Measurements from ENCODE around the gene CYFIP1. TPM values are rescaled to one million over a fixed set of nuclear protein-coding genes. Genes with fewer than 3 reads are reported as not detected.

CYFIP1 gene
- total and polyA plus RNA-seq, 10 of the 15 experiments (the other 5 are each of a cell fraction or from before 2014, with no cell fraction given): 3.5 to 46.2 (median 28.3) TPM

DNA sequence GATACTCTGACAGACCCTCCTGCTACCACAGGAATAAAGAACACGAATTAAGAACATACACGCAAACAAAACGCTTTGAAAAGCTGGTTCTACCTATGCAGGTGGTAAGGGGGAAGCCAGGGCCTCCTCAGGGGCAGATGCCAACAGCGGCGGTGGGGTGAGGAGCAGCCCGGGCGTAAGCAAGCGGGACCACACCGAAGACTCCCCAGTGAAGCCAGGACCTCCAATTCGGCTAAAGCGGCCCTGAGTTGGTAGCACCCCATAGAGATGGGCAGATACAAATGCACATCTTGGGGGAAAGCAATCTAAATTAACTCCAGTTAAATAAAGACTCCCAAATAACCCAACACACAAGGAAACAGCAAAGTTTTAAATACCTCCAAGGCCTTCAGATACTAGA, 109.3 kb downstream of the CYFIP1 start (continued):
- TF ChIP-seq MYB (IDR thresholded peaks at IDR 0.05; ENCODE audit: borderline replicate concordance, low read depth, low read length) (no peak), MTA2 (IDR thresholded peaks at IDR 0.05; ENCODE audit: low read depth) (no peak), HDAC2 (IDR thresholded peaks at IDR 0.05) (no peak), NFXL1 (IDR thresholded peaks at IDR 0.05; ENCODE audit: borderline replicate concordance) (no peak), POLR2A (IDR thresholded peaks at IDR 0.05; ENCODE audit: low read depth, low read length) (no peak), HDAC6 (IDR thresholded peaks at IDR 0.05; ENCODE audit: unreplicated experiment) (no peak)

DNA sequence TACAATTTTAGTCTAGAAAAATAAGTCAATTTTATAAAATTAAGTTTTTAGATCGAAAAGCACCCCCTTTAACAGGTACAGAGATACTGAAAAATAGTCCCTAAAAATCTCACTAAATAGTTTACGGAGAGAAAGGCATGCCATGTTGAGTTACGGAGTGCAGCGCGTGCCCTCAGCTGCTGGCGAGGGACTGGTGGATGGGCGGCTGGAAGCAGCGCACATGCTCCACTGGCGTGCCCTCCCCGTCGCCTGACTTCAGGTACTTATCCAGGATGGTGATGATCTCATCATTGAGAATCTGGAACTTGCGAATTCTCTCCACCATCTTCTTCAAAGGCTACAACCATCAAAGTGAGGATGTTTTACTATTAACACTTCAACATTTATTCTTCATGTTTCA, 110.3 kb downstream of the CYFIP1 start:
- ChIA-PET SMC1A (ENCODE audit: uncharacterized antibody, unreplicated experiment) (interaction anchor here (1.5 kb wide), 1 partner anchor 68 kb away, joined by 4 read pairs; no protein-coding TSS in a partner anchor), RAD21 (ENCODE audit: unreplicated experiment) (no interaction called here), CTCF (no interaction called here), POLR2A (interaction anchor here (1.0 kb wide), 1 partner anchor 30 kb away, joined by 5 read pairs; no protein-coding TSS in a partner anchor)
- FAIRE-seq (no peak), ATAC-seq (no peak), DNase-seq (ENCODE audit: low read depth, low spot score) (no peak)
- no peak overlapping the region for H3K4me2 ChIP-seq (ENCODE audit: control insufficient read depth, insufficient read depth)
- no peak overlapping the region for H3K4me3 ChIP-seq
- no peaks in the 10 kb centered on the region for H3K9me3 ChIP-seq (replicated peaks; ENCODE audit: control insufficient read depth, insufficient read depth, low read length)
- in situ Hi-C loops (cut with MboI) (no loop called here), intact Hi-C loops (cut with micrococcal nuclease; ENCODE audit: unreplicated experiment) (no loop called here)
- peak; percentile 54; the same call in 1 of the 2 replicates for TF ChIP-seq POLR2A (IDR thresholded peaks at IDR 0.05; ENCODE audit: low read depth, low read length)
- TF ChIP-seq MEF2A (IDR thresholded peaks at IDR 0.05; ENCODE audit: insufficient read depth, low read depth, low read length): no peak
- BruUV-seq (replicated peaks): no TSS peak
- no peaks in the 10 kb centered on the region for H3K27me3 ChIP-seq (replicated peaks in 1 of 2; ENCODE audit: control insufficient read depth in 2 of 2, insufficient read depth in 2 of 2, low read length in 1 of 2)
- H3K79me2 ChIP-seq (ENCODE audit: control insufficient read depth, insufficient read depth, low read length): no peaks in the 10 kb centered on the region
- WGBS (ENCODE audit: insufficient coverage, insufficient replicate concordance, low lambda C conversion rate, missing lambda C conversion rate): 97% methylated on average over 12 of the region's 12 CpGs
- H3K9ac ChIP-seq (ENCODE audit: control insufficient read depth, insufficient read depth, low read length): no peak overlapping the region
- no peak overlapping the region for H3K27ac ChIP-seq (ENCODE audit: control insufficient read depth, insufficient read depth)
- peaks cover 12 to 53% of the 10 kb centered on the region in 2 experiments for H3K36me3 ChIP-seq (ENCODE audit: control insufficient read depth in 2 of 2, insufficient read depth in 2 of 2, low read length in 1 of 2)
- no peak overlapping the region for H2AFZ ChIP-seq (ENCODE audit: control insufficient read depth, low read depth, low read length)
- H4K20me1 ChIP-seq (ENCODE audit: control insufficient read depth, insufficient read depth): no peaks in the 10 kb centered on the region; the same call in 1 of the 2 replicates
- no peaks in the 10 kb centered on the region for H3K4me1 ChIP-seq (ENCODE audit: control insufficient read depth, insufficient read depth, low read length)

Measured in GM12878 (cell line).